Heart right ventricle (tissue), 16 donors: ENCODE data around the gene ENPP1. TPM values are rescaled to one million over a fixed set of nuclear protein-coding genes. Genes with fewer than 3 reads are reported as not detected.
A peak's percentile ranks its signal among the peaks of the same experiment; 100 is the strongest.

ENCODE experiments used
- ATAC-seq, 8 donors: fragments of 200-7000 bp; cut with Tn5 transposase; one replicate each; pipeline ENCODE4 v1.9.1; 2020; ENCODE audit warnings: mild to moderate bottlenecking in 8 of 8, moderate library complexity in 8 of 8, moderate number of reproducible peaks in 1 of 8
- DNase-seq, 2 donors: peaks; one replicate each; pipeline ENCODE4 v3.0.0-alpha.2; 2020
- H3K27ac ChIP-seq, 10 donors: fragments of 200-600 bp; sonication (generic) in 2 of 10; one replicate each; pipeline versions ENCODE4 v1.5.0 to v1.8.0; 2020 to 2022; ENCODE audit warnings: mild to moderate bottlenecking in 3 of 10
- H3K27me3 ChIP-seq, 7 donors: fragments of 200-600 bp; one replicate each; pipeline ENCODE4 v1.8.0; 2021 to 2022; ENCODE audit warnings: mild to moderate bottlenecking in 2 of 7
- H3K36me3 ChIP-seq, 9 donors: fragments of 200-600 bp; sonication (generic) in 1 of 9; one replicate each; pipeline versions ENCODE4 v1.5.0 to v1.8.0; 2020 to 2022; ENCODE audit warnings: mild to moderate bottlenecking in 2 of 9
- H3K4me1 ChIP-seq, 9 donors: fragments of 200-600 bp; sonication (generic) in 1 of 9; one replicate each; pipeline versions ENCODE4 v1.5.0 to v1.8.0; 2020 to 2022; ENCODE audit warnings: mild to moderate bottlenecking in 4 of 9
- H3K4me3 ChIP-seq, 10 donors: fragments of 200-600 bp; sonication (generic) in 2 of 10; one replicate each; pipeline versions ENCODE4 v1.5.0 to v1.8.0; 2020 to 2022; ENCODE audit warnings: mild to moderate bottlenecking in 7 of 10, moderate library complexity in 2 of 10
- H3K9me3 ChIP-seq, 11 donors: fragments of 200-600 bp in 10 of 11; sonication (generic) in 2 of 11; one replicate each; pipeline versions ENCODE4 v1.5.0 to v1.8.0; 2013 to 2022; ENCODE audit warnings: mild to moderate bottlenecking in 2 of 11, control low read depth in 1 of 11, moderate library complexity in 1 of 11
- WGBS, 2 donors: extraction: QIAGEN DNeasy Blood & Tissue Kit; methylation state at CpG; one replicate each; pipeline ENCODE4 v1.1.7; 2013; ENCODE audit warnings: inconsistent platforms in 1 of 2; 5-methylcytosine and 5-hydroxymethylcytosine counted together
- intact Hi-C, 10 donors: fragments of 100-400 bp; cut with DNase I; formaldehyde crosslinking; loops; one replicate each; pipeline versions ENCODE4 v1.11.1 to v1.14.2; 2022
- polyA plus RNA-seq, 2 donors: library from polyadenylated mRNA; stranded (reverse); fragments of 200-250 nt; gene quantifications; one replicate each; pipeline ENCODE4 v1.2.3, GENCODE V29; 2013
- total RNA-seq, 10 donors: library from RNA; stranded (reverse); fragmentation: NEBNext Ultra II Directional in 3 of 10; extraction: Animal tissue kit (Norgen Biotek cat#: 25700) in 3 of 10; gene quantifications; one replicate each; pipeline versions ENCODE4 v1.2.1 to v1.2.4, GENCODE V29; 2021 to 2023
- TF ChIP-seq, protein P1 (sequence below), 9 donors: fragments of 200-600 bp; sonication (generic) in 2 of 9; IDR thresholded peaks; one replicate each; pipeline versions ENCODE4 v1.5.0 to v1.8.0; 2021 to 2022; ENCODE audit warnings: antibody characterized with exemption in 9 of 9, mild to moderate bottlenecking in 5 of 9, moderate library complexity in 1 of 9
- donor health status: Arrhythmogenic right ventricular cardiomyopathy.
- donor health status: ischemic (EF 13 %, LVEDD 7.1; RV severe dilation, severe dysfunction).
- donor health status: healthy with polysubstance abuse.
- donor health status: DM: no; HTN: yes; CAD: no.
- donor health status: DM: no; HTN: no; CAD: no.
- donor health status: ischemic (EF 25% LVEDD 6.9; RV normal size, moderate dysfunction).
- donor health status: ischemic (EF 25% LVEDD 5.7; RV mildly dilated, moderate dysfunction).
- donor health status: healthy.
- donor health status: DM: yes; HTN: yes; CAD: no.
- donor health status: Ischemic cardiomyopathy.
- donor health status: ischemic (EF 35%, LVEDD 5.7; RV mildly dilated, moderate dysfunction).
- donor health status: nonischemic (EF 11% LVEDD 7.7; RV severe dilation, severe dysfunction).
- donor health status: DM: yes; HTN: yes; CAD: no.
- donor health status: PGD.
- donor health status: ischemic (EF 29% LVEDD 5.4; RV normal size, mild dysfunction).
- donor health status: nonischemic (EF 23%, LVEDD 6.1; RV moderate dilation, normal function).

The ENPP1 gene
- total and polyA plus RNA-seq, 12 donors, result 0.45 to 3.2 (median 2.1) TPM

DNA sequence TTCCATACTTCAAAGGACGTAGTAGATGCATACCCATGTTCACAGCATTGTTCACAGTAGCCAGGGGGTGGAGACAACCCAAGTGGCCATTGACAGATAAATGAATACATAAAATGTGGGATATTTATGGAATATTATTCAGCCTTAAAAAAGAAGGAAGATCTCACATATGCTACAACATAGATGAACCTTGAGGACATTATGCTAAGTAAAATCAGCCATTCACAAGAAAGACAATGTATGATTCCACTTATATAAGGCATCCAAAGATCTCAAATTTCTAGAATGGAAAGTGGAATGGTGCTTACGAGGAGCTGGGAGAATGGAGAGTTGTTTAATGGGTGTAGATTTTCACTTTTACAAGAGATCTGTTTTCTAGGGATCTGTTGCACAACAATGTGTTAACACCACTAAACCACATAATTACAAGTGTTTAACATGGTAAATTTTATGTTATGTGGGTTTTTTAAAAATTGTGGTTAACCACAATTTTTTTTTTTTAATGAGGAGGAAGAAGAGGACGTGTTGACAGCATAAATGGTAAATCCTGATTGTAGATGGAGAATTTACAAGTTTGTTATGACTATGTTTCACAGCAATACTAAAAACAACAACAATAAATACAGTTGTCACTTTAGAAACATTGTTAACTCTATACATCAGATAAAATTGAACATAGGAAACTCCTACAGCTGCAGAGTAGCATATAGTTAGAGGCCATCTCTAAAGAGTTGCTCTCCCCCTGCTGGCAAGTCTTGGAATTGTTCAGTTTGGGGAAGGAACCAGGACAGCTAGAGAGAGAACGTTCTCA is 101.8 kb downstream of the ENPP1 start:
- Histone ChIP-seq H3K9me3 (no peaks in the 10 kb centered on the region), H3K36me3 (no peaks in the 10 kb centered on the region), H3K4me3 (no peak overlapping the region), H3K27me3 (peaks cover 0 to 33% (median 14%) of the 10 kb centered on the region in 7 donors), H3K4me1 (no peaks in the 10 kb centered on the region), H3K27ac (no peak overlapping the region)
- peak in 1 of 2 donors; percentile 79 for DNase-seq
- TF ChIP-seq, protein P1, sequence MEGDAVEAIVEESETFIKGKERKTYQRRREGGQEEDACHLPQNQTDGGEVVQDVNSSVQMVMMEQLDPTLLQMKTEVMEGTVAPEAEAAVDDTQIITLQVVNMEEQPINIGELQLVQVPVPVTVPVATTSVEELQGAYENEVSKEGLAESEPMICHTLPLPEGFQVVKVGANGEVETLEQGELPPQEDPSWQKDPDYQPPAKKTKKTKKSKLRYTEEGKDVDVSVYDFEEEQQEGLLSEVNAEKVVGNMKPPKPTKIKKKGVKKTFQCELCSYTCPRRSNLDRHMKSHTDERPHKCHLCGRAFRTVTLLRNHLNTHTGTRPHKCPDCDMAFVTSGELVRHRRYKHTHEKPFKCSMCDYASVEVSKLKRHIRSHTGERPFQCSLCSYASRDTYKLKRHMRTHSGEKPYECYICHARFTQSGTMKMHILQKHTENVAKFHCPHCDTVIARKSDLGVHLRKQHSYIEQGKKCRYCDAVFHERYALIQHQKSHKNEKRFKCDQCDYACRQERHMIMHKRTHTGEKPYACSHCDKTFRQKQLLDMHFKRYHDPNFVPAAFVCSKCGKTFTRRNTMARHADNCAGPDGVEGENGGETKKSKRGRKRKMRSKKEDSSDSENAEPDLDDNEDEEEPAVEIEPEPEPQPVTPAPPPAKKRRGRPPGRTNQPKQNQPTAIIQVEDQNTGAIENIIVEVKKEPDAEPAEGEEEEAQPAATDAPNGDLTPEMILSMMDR (IDR thresholded peaks at IDR 0.05), result peak; percentile 69 to 95 (median 87)
- intact Hi-C loops, result loop anchor here in 9 of 10 donors (2.0 to 10.0 kb wide), 6 partner anchors 125 to 575 kb away; no protein-coding TSS in a partner anchor
- 64 to 65% methylated on average over 4 of the region's 4 CpGs for WGBS, 2 donors
- peak in 6 of 8 donors; percentile 52 to 81 (median 71) for ATAC-seq

DNA sequence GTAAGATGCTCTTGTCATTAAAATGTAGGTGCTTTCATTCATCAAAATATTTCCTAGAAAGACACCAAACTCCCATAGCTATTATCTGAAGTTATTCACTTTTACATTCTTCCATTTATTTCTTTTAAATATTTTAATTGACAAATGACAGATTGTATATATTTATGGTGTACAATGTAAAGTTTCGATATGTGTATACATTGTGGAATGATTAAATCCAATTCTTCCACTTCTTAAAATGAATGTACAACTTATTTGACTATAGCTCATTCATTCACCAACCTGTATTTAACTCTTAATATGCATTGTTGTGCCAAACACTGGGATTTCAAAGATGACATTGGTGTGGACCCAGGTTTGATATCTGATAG is 102.4 kb downstream of the ENPP1 start:
- 88 to 100% methylated on average over 1 of the region's 1 CpG for WGBS, 2 donors

DNA sequence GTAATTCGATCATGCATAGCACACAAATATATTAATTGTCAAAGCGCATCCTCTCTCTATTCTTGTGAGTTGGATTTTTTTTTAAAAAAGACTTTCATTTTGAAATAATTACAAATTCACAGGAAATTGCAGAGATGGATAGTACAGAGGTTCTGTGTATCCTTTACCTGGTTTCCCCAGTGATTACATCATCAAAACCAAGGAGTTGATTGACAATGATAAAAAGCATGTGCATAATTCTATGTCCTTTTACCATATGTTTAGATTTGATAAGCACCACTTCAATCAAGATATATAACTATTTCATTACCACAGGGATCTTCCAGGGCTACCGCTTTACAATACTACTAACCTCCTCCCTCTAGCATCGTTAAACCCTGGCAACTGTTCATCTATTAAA is 103.1 kb downstream of the ENPP1 start:
- intact Hi-C loops, result loop anchor here in 9 of 10 donors (2.0 to 10.0 kb wide), 6 partner anchors 126 to 574 kb away; no protein-coding TSS in a partner anchor
- 66 to 88% methylated on average over 4 of the region's 4 CpGs for WGBS, 2 donors
- DNase-seq (no peak), ATAC-seq (no peak)
- no peaks in the 10 kb centered on the region for H3K36me3 ChIP-seq
- TF ChIP-seq, protein P1 (IDR thresholded peaks at IDR 0.05), result no peak
- H3K9me3 ChIP-seq, result no peaks in the 10 kb centered on the region
- H3K4me1 ChIP-seq, result peaks cover 0 to 4% (median 0%) of the 10 kb centered on the region in 9 donors
- no peak overlapping the region for H3K4me3 ChIP-seq
- H3K27ac ChIP-seq, result no peak overlapping the region
- peaks cover 0 to 38% (median 14%) of the 10 kb centered on the region in 7 donors for H3K27me3 ChIP-seq

More for the DNA sequence above, 102.4 kb downstream of the ENPP1 start:
- H3K27ac ChIP-seq, result no peak overlapping the region
- DNase-seq (no peak), ATAC-seq (no peak)
- H3K4me3 ChIP-seq, result no peak overlapping the region
- H3K9me3 ChIP-seq, result no peaks in the 10 kb centered on the region
- TF ChIP-seq, protein P1 (IDR thresholded peaks at IDR 0.05), result no peak
- H3K4me1 ChIP-seq, result peaks cover 0 to 3% (median 0%) of the 10 kb centered on the region in 9 donors
- intact Hi-C loops, result loop anchor here in 9 of 10 donors (2.0 to 10.0 kb wide), 6 partner anchors 125 to 575 kb away; no protein-coding TSS in a partner anchor
- no peaks in the 10 kb centered on the region for H3K36me3 ChIP-seq
- peaks cover 0 to 37% (median 14%) of the 10 kb centered on the region in 7 donors for H3K27me3 ChIP-seq

DNA sequence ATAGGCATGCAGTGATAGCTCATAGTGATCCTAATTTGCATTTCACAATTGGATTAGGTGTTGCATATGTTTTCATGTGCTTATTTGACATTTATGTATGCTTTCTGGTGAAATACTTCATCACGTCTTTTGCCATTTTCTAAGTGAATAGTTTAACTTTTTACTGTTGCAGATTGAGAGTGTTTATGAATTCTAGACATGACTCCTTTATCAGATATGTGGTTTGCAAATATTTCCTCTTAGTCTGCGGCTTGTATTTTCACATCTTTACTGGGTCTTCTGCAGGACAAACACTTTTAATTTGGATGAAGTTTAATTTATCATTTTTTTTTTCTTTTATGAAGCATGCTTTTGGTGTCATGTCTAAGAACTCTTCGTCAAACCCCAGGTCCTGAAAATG is 104.1 kb downstream of the ENPP1 start:
- Histone ChIP-seq H3K27ac (no peak overlapping the region), H3K9me3 (no peaks in the 10 kb centered on the region), H3K4me3 (no peak overlapping the region), H3K36me3 (no peaks in the 10 kb centered on the region), H3K4me1 (peaks cover 0 to 4% (median 0%) of the 10 kb centered on the region in 9 donors), H3K27me3 (peaks cover 0 to 40% (median 14%) of the 10 kb centered on the region in 7 donors)
- ATAC-seq (no peak), DNase-seq (no peak)
- intact Hi-C loops, result loop anchor here in 9 of 10 donors (2.0 to 10.0 kb wide), 6 partner anchors 127 to 573 kb away; no protein-coding TSS in a partner anchor
- TF ChIP-seq, protein P1 (IDR thresholded peaks at IDR 0.05), result no peak
- 67 to 72% methylated on average over 3 of the region's 3 CpGs for WGBS, 2 donors
